ENCODE measurements around the gene ZNF618. TPM values are rescaled to one million over a fixed set of nuclear protein-coding genes. Genes with fewer than 3 reads are reported as not detected.

Gene ZNF618
- total RNA-seq, 1 experiment from 2014 or later, result 22.0 TPM

DNA sequence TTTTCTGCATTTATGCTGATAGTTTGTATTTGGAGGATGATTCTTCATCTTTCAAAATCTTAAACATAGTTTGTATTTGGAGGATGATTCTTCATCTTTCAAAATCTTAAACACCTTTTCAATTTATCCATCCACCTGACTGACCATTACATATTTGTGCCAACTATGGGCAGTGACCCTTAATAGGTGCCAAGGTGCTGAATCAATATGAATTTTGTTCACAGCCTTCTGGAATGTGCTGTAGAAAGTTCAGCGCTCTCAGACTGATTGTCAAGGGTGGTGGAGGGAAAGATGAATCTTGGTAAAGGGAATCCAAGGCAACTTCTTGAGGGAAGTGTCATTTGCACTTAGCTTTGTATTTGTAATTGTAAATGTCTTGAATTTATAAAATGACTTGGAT is 18.1 kb downstream of the ZNF618 start (continued):
- TF ChIP-seq, protein P1, sequence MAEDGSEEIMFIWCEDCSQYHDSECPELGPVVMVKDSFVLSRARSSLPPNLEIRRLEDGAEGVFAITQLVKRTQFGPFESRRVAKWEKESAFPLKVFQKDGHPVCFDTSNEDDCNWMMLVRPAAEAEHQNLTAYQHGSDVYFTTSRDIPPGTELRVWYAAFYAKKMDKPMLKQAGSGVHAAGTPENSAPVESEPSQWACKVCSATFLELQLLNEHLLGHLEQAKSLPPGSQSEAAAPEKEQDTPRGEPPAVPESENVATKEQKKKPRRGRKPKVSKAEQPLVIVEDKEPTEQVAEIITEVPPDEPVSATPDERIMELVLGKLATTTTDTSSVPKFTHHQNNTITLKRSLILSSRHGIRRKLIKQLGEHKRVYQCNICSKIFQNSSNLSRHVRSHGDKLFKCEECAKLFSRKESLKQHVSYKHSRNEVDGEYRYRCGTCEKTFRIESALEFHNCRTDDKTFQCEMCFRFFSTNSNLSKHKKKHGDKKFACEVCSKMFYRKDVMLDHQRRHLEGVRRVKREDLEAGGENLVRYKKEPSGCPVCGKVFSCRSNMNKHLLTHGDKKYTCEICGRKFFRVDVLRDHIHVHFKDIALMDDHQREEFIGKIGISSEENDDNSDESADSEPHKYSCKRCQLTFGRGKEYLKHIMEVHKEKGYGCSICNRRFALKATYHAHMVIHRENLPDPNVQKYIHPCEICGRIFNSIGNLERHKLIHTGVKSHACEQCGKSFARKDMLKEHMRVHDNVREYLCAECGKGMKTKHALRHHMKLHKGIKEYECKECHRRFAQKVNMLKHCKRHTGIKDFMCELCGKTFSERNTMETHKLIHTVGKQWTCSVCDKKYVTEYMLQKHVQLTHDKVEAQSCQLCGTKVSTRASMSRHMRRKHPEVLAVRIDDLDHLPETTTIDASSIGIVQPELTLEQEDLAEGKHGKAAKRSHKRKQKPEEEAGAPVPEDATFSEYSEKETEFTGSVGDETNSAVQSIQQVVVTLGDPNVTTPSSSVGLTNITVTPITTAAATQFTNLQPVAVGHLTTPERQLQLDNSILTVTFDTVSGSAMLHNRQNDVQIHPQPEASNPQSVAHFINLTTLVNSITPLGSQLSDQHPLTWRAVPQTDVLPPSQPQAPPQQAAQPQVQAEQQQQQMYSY (CRISPR knock-in tag; IDR thresholded peaks at IDR 0.05), result no peak
- TF ChIP-seq, protein P2, sequence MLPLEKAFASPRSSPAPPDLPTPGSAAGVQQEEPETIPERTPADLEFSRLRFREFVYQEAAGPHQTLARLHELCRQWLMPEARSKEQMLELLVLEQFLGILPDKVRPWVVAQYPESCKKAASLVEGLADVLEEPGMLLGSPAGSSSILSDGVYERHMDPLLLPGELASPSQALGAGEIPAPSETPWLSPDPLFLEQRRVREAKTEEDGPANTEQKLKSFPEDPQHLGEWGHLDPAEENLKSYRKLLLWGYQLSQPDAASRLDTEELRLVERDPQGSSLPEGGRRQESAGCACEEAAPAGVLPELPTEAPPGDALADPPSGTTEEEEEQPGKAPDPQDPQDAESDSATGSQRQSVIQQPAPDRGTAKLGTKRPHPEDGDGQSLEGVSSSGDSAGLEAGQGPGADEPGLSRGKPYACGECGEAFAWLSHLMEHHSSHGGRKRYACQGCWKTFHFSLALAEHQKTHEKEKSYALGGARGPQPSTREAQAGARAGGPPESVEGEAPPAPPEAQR (CRISPR knock-in tag; IDR thresholded peaks at IDR 0.05), result no peak
- TF ChIP-seq ESRRA (CRISPR knock-in tag; IDR thresholded peaks at IDR 0.05; ENCODE audit: borderline replicate concordance) (no peak), NR3C1 (CRISPR knock-in tag; conservative IDR thresholded peaks at IDR 0.05; ENCODE audit: low read depth) (no peak)

DNA sequence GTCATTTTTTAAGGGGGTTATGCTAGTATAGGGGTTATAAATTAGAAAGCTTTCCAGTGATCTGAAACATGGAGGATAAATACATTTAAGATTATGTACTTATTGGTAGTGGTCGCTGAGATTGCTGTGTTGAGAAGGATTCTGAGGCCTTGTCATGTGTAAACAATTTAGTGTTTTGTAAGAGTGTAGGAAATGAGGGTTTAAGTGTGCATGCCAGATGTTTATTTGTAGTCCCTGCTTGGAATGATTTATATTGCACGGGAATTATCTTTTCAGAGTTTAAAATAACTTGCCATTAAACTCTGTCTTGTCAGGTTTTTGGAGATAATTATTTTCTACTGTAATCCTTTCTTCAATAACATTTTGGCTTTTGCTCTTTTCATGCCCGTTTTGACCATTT is 19.4 kb downstream of the ZNF618 start:
- Mint-ChIP-seq H3K4me1 (no peaks in the 10 kb centered on the region), H3K27me3 (ENCODE audit: low read depth) (no peaks in the 10 kb centered on the region; the same call in 1 of the 2 replicates), H3K36me3 (peaks cover 9% of the 10 kb centered on the region), H3K4me3 (no peak overlapping the region), H3K27ac (no peak overlapping the region), H3K9me3 (peaks cover 10% of the 10 kb centered on the region)
- POLR2A ChIA-PET, result no interaction called here
- TF ChIP-seq ATF1 (CRISPR knock-in tag; IDR thresholded peaks at IDR 0.05) (no peak), NFYB (CRISPR knock-in tag; conservative IDR thresholded peaks at IDR 0.05; ENCODE audit: low read depth) (no peak), NR1H2 (CRISPR knock-in tag; IDR thresholded peaks at IDR 0.05) (no peak), NR3C1 (CRISPR knock-in tag; conservative IDR thresholded peaks at IDR 0.05; ENCODE audit: low read depth) (no peak), NR2C2 (CRISPR knock-in tag; IDR thresholded peaks at IDR 0.05) (no peak), ZNF232 (CRISPR knock-in tag; IDR thresholded peaks at IDR 0.05) (no peak), SOX15 (CRISPR knock-in tag; IDR thresholded peaks at IDR 0.05) (no peak), PRRX2 (CRISPR knock-in tag; IDR thresholded peaks at IDR 0.05) (no peak), ELF4 (CRISPR knock-in tag; IDR thresholded peaks at IDR 0.05; ENCODE audit: low read depth) (no peak), OVOL2 (CRISPR knock-in tag; IDR thresholded peaks at IDR 0.05; ENCODE audit: borderline replicate concordance) (no peak), SMAD4 (CRISPR knock-in tag; IDR thresholded peaks at IDR 0.05) (no peak), ZNF219 (CRISPR knock-in tag; IDR thresholded peaks at IDR 0.05; ENCODE audit: borderline replicate concordance) (no peak)
- TF ChIP-seq, protein P3, sequence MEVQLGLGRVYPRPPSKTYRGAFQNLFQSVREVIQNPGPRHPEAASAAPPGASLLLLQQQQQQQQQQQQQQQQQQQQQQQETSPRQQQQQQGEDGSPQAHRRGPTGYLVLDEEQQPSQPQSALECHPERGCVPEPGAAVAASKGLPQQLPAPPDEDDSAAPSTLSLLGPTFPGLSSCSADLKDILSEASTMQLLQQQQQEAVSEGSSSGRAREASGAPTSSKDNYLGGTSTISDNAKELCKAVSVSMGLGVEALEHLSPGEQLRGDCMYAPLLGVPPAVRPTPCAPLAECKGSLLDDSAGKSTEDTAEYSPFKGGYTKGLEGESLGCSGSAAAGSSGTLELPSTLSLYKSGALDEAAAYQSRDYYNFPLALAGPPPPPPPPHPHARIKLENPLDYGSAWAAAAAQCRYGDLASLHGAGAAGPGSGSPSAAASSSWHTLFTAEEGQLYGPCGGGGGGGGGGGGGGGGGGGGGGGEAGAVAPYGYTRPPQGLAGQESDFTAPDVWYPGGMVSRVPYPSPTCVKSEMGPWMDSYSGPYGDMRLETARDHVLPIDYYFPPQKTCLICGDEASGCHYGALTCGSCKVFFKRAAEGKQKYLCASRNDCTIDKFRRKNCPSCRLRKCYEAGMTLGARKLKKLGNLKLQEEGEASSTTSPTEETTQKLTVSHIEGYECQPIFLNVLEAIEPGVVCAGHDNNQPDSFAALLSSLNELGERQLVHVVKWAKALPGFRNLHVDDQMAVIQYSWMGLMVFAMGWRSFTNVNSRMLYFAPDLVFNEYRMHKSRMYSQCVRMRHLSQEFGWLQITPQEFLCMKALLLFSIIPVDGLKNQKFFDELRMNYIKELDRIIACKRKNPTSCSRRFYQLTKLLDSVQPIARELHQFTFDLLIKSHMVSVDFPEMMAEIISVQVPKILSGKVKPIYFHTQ (CRISPR knock-in tag; IDR thresholded peaks at IDR 0.05), result no peak
- TF ChIP-seq, protein P4, sequence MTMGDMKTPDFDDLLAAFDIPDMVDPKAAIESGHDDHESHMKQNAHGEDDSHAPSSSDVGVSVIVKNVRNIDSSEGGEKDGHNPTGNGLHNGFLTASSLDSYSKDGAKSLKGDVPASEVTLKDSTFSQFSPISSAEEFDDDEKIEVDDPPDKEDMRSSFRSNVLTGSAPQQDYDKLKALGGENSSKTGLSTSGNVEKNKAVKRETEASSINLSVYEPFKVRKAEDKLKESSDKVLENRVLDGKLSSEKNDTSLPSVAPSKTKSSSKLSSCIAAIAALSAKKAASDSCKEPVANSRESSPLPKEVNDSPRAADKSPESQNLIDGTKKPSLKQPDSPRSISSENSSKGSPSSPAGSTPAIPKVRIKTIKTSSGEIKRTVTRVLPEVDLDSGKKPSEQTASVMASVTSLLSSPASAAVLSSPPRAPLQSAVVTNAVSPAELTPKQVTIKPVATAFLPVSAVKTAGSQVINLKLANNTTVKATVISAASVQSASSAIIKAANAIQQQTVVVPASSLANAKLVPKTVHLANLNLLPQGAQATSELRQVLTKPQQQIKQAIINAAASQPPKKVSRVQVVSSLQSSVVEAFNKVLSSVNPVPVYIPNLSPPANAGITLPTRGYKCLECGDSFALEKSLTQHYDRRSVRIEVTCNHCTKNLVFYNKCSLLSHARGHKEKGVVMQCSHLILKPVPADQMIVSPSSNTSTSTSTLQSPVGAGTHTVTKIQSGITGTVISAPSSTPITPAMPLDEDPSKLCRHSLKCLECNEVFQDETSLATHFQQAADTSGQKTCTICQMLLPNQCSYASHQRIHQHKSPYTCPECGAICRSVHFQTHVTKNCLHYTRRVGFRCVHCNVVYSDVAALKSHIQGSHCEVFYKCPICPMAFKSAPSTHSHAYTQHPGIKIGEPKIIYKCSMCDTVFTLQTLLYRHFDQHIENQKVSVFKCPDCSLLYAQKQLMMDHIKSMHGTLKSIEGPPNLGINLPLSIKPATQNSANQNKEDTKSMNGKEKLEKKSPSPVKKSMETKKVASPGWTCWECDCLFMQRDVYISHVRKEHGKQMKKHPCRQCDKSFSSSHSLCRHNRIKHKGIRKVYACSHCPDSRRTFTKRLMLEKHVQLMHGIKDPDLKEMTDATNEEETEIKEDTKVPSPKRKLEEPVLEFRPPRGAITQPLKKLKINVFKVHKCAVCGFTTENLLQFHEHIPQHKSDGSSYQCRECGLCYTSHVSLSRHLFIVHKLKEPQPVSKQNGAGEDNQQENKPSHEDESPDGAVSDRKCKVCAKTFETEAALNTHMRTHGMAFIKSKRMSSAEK (CRISPR knock-in tag; IDR thresholded peaks at IDR 0.05; ENCODE audit: borderline replicate concordance), result no peak
- TF ChIP-seq, protein P5, sequence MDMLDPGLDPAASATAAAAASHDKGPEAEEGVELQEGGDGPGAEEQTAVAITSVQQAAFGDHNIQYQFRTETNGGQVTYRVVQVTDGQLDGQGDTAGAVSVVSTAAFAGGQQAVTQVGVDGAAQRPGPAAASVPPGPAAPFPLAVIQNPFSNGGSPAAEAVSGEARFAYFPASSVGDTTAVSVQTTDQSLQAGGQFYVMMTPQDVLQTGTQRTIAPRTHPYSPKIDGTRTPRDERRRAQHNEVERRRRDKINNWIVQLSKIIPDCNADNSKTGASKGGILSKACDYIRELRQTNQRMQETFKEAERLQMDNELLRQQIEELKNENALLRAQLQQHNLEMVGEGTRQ (CRISPR knock-in tag; IDR thresholded peaks at IDR 0.05), result no peak
- TF ChIP-seq, protein P6, sequence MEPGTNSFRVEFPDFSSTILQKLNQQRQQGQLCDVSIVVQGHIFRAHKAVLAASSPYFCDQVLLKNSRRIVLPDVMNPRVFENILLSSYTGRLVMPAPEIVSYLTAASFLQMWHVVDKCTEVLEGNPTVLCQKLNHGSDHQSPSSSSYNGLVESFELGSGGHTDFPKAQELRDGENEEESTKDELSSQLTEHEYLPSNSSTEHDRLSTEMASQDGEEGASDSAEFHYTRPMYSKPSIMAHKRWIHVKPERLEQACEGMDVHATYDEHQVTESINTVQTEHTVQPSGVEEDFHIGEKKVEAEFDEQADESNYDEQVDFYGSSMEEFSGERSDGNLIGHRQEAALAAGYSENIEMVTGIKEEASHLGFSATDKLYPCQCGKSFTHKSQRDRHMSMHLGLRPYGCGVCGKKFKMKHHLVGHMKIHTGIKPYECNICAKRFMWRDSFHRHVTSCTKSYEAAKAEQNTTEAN (CRISPR knock-in tag; IDR thresholded peaks at IDR 0.05), result no peak
- TF ChIP-seq, protein P7, sequence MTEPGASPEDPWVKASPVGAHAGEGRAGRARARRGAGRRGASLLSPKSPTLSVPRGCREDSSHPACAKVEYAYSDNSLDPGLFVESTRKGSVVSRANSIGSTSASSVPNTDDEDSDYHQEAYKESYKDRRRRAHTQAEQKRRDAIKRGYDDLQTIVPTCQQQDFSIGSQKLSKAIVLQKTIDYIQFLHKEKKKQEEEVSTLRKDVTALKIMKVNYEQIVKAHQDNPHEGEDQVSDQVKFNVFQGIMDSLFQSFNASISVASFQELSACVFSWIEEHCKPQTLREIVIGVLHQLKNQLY (CRISPR knock-in tag; IDR thresholded peaks at IDR 0.05), result no peak
- DNase-seq (ENCODE audit: low spot score) (no peak), ATAC-seq (no peak)
- CTCF ChIA-PET, result no interaction called here
